ENCODE results near the gene CCNJ.

DNA sequence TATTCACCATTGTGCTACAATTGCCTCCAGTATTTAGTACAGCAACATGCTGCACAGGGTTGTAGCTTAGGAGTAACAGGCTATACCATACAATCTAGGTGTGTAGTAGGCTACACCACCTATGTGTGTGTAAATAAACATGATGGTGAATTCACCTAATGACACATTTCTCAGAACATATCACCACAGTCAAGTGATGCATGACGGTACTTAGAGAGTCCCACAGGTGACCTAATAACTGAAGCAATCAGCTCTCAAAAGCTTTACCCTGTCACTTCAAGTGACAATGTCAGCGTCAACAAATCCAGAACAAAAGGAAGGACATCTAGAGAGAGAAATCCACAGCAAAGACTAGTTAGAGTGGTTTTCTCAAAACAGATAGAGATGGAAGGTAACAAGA, 38.8 kb downstream of the CCNJ start:
- TF ChIP-seq POLR2A (IDR thresholded peaks at IDR 0.05) (no peak), CTCF (IDR thresholded peaks at IDR 0.05) (no peak)
